Testis (tissue), 3 donors: Measurements from ENCODE around the gene AFAP1. TPM values are rescaled to one million over a fixed set of nuclear protein-coding genes. Genes with fewer than 3 reads are reported as not detected.

Source experiments
- DNase-seq: peaks from one replicate; pipeline ENCODE4 v3.0.0-alpha.2; 2019
- H3K27ac ChIP-seq, 2 donors: fragments of 200-600 bp; sonication (generic); one replicate each; pipeline ENCODE4 v1.5.1; 2019
- H3K27me3 ChIP-seq: fragments of 200-600 bp; sonication (generic); one replicate; pipeline ENCODE4 v1.5.1; 2019
- H3K36me3 ChIP-seq: fragments of 200-600 bp; sonication (generic); one replicate; pipeline ENCODE4 v1.5.1; 2017; ENCODE audit warnings: low read depth; ENCODE audit errors: missing control alignments
- H3K4me1 ChIP-seq: fragments of 200-600 bp; sonication (generic); one replicate; pipeline ENCODE4 v1.5.1; 2019
- H3K4me3 ChIP-seq, 2 donors: fragments of 200-600 bp; sonication (generic); one replicate each; pipeline ENCODE4 v1.5.1; 2017 to 2019
- H3K9me3 ChIP-seq: fragments of 200-600 bp; sonication (generic); one replicate; pipeline ENCODE4 v1.5.1; 2017
- CTCF ChIP-seq, 3 experiments: fragments of 450-650 bp in 2 of 3; fragments of 200-600 bp in 1 of 3; sonication (generic) in 1 of 3; IDR thresholded peaks; one replicate each; pipeline ENCODE4 v1.5.1; 2016 to 2019; ENCODE audit warnings: antibody characterized with exemption in 3 of 3, mild to moderate bottlenecking in 2 of 3, moderate library complexity in 1 of 3
- POLR2A ChIP-seq: fragments of 450-650 bp; IDR thresholded peaks from one replicate; pipeline ENCODE4 v1.6.1; 2017; ENCODE audit warnings: antibody characterized with exemption, mild to moderate bottlenecking, moderate library complexity
- WGBS, 2 donors: methylation state at CpG; one replicate each; pipeline ENCODE4 v1.1.5; 2018; 5-methylcytosine and 5-hydroxymethylcytosine counted together
- intact Hi-C: fragments of 100-400 bp; cut with DNase I; formaldehyde crosslinking; loops from one replicate; pipeline ENCODE4 v1.15.1; 2023; ENCODE audit warnings: low total_unique reads
- polyA plus RNA-seq: library from polyadenylated mRNA; stranded (reverse); fragments of 350-450 nt; fragmentation: Illumina TruSeq; extraction: RNeasy Lipid Tissue Mini Kit (QIAGEN cat#74804); gene quantifications from one replicate; pipeline ENCODE4 v1.2.3, GENCODE V29; 2014; ENCODE audit warnings: low read depth, low replicate concordance; ENCODE audit not compliant: insufficient read depth
- total RNA-seq, 2 donors: library from RNA; depleted of rRNA; stranded (reverse); fragments of >200 nt; gene quantifications; one replicate each; pipeline ENCODE4 v1.2.3, GENCODE V29; 2016

Gene AFAP1
- total and polyA plus RNA-seq, 3 donors from 2014 or later: 23.1 to 52.4 (median 51.4) TPM

GRCh38 chr4:7843831-7844593 is 95.6 kb downstream of the AFAP1 start:
- peak; percentile 69 for DNase-seq
- Histone ChIP-seq H3K4me3 (no peak overlapping the region), H3K4me1 (no peaks in the 10 kb centered on the region), H3K27ac (no peak overlapping the region), H3K9me3 (no peaks in the 10 kb centered on the region), H3K27me3 (no peaks in the 10 kb centered on the region), H3K36me3 (no peaks in the 10 kb centered on the region)
- intact Hi-C loops: no loop called here
- WGBS, 2 donors: 68 to 97% methylated on average over 3 to 11 of the region's 11 CpGs
- TF ChIP-seq POLR2A (no peak), CTCF (IDR thresholded peaks at IDR 0.05) (peak in 2 of 3 experiments; percentile 37 to 54)

GRCh38 chr4:7842384-7843279 is 97.0 kb downstream of the AFAP1 start:
- 64 to 74% methylated on average over 22 of the region's 22 CpGs for WGBS, 2 donors
- intact Hi-C loops: no loop called here

GRCh38 chr4:7841894-7842293 is 97.8 kb downstream of the AFAP1 start:
- intact Hi-C loops: no loop called here
- Histone ChIP-seq H3K27ac (peak overlapping the region in 1 of 2 donors; percentile 70), H3K4me1 (no peaks in the 10 kb centered on the region), H3K9me3 (no peaks in the 10 kb centered on the region), H3K36me3 (no peaks in the 10 kb centered on the region), H3K4me3 (no peak overlapping the region), H3K27me3 (no peaks in the 10 kb centered on the region)
- WGBS, 2 donors: 90 to 96% methylated on average over 2 of the region's 2 CpGs
- no peak for TF ChIP-seq POLR2A
- no peak for TF ChIP-seq CTCF (IDR thresholded peaks at IDR 0.05)
- no peak for DNase-seq

More at GRCh38 chr4:7842384-7843279, 97.0 kb downstream of the AFAP1 start:
- peak overlapping the region in 1 of 2 donors; percentile 70 for H3K27ac ChIP-seq
- TF ChIP-seq POLR2A (no peak), CTCF (IDR thresholded peaks at IDR 0.05) (no peak)
- no peak overlapping the region for H3K4me3 ChIP-seq
- H3K4me1 ChIP-seq: no peaks in the 10 kb centered on the region
- H3K9me3 ChIP-seq: no peaks in the 10 kb centered on the region
- peak; percentile 48 for DNase-seq
- no peaks in the 10 kb centered on the region for H3K36me3 ChIP-seq
- no peaks in the 10 kb centered on the region for H3K27me3 ChIP-seq

GRCh38 chr4:7841071-7841470 is 98.6 kb downstream of the AFAP1 start:
- H3K4me1 ChIP-seq: no peaks in the 10 kb centered on the region
- TF ChIP-seq CTCF (IDR thresholded peaks at IDR 0.05) (no peak), POLR2A (no peak)
- H3K4me3 ChIP-seq: no peak overlapping the region
- no peak overlapping the region for H3K27ac ChIP-seq
- no peaks in the 10 kb centered on the region for H3K9me3 ChIP-seq
- no peaks in the 10 kb centered on the region for H3K36me3 ChIP-seq
- 89% methylated on average over 6 of the region's 6 CpGs for WGBS, 2 donors
- intact Hi-C loops: no loop called here
- H3K27me3 ChIP-seq: no peaks in the 10 kb centered on the region
- no peak for DNase-seq
